ENCODE measurements around the gene HAX1.

- TF ChIP-seq CTCF (IDR thresholded peaks at IDR 0.05) (no peak), POLR2A (IDR thresholded peaks at IDR 0.05) (no peak)
These were observed 32.4 kb downstream of the HAX1 start for GRCh38 chr1:154304664-154305337.

All from Peyer's patch (tissue), 4 donors.